Endothelial cell (in vitro differentiated cells): ENCODE results near the gene MLPH. TPM values are rescaled to one million over a fixed set of nuclear protein-coding genes. Genes with fewer than 3 reads are reported as not detected.

Experiments used
- DNase-seq: peaks from one replicate; pipeline ENCODE4 v3.0.0; 2021; ENCODE audit warnings: low spot score
- H3K27ac Mint-ChIP-seq: one replicate; pipeline ENCODE4 v1.8.0; 2021; ENCODE audit warnings: mixed read lengths, inconsistent platforms; ENCODE audit not compliant: unreplicated experiment
- H3K27me3 Mint-ChIP-seq: one replicate; pipeline ENCODE4 v1.8.0; 2021; ENCODE audit warnings: mild to moderate bottlenecking, moderate library complexity, mixed read lengths, inconsistent platforms; ENCODE audit not compliant: unreplicated experiment
- H3K36me3 Mint-ChIP-seq: one replicate; pipeline ENCODE4 v1.8.0; 2021; ENCODE audit warnings: mild to moderate bottlenecking, low read depth, mixed read lengths, inconsistent platforms; ENCODE audit not compliant: unreplicated experiment
- H3K4me1 Mint-ChIP-seq: one replicate; pipeline ENCODE4 v1.8.0; 2021; ENCODE audit warnings: mild to moderate bottlenecking, mixed read lengths, inconsistent platforms; ENCODE audit not compliant: unreplicated experiment
- H3K4me3 Mint-ChIP-seq: one replicate; pipeline ENCODE4 v1.8.0; 2021; ENCODE audit warnings: mild to moderate bottlenecking, mixed read lengths, inconsistent platforms; ENCODE audit not compliant: unreplicated experiment
- H3K9me3 Mint-ChIP-seq: one replicate; pipeline ENCODE4 v1.8.0; 2021; ENCODE audit warnings: mixed read lengths, inconsistent platforms; ENCODE audit not compliant: unreplicated experiment
- total RNA-seq: library from RNA; stranded (reverse); fragmentation: NEBNext Ultra II Directional; extraction: Animal tissue kit (Norgen Biotek cat#: 25700); gene quantifications from one replicate; pipeline ENCODE4 v1.2.1, GENCODE V29; 2021; ENCODE audit not compliant: unreplicated experiment
- TF ChIP-seq, protein P1 (sequence below): fragments of 200-600 bp; sonication (generic); IDR thresholded peaks from one replicate; pipeline ENCODE4 v1.5.0; 2021; ENCODE audit warnings: antibody characterized with exemption; ENCODE audit not compliant: unreplicated experiment

The MLPH gene
- total RNA-seq, 1 donor from 2014 or later, result 0.36 TPM

DNA sequence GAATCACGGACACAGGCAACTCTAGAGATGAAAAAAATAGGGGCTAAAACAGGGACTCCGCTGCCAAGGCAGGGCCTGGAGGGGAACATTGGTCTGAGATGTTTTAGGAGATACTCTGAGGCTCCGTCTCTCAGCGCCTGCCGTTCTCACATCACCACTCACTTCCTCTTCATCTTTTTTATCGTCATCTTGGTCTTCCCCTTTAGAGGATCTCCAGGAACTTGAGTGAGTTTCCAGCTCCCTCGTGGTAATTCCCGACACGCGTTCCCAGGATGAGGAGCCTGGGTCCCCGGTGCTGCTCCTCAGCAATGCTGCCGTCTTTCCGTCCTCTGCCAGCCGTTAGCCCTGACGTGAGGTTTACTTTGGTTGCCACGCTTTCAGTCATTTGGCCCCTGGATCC lies 16.1 kb downstream of the MLPH start:
- Mint-ChIP-seq H3K27ac (no peak overlapping the region), H3K27me3 (peaks cover 2% of the 10 kb centered on the region), H3K36me3 (no peaks in the 10 kb centered on the region), H3K4me1 (peaks cover 23% of the 10 kb centered on the region), H3K4me3 (no peak overlapping the region), H3K9me3 (no peaks in the 10 kb centered on the region)
- TF ChIP-seq, protein P1, sequence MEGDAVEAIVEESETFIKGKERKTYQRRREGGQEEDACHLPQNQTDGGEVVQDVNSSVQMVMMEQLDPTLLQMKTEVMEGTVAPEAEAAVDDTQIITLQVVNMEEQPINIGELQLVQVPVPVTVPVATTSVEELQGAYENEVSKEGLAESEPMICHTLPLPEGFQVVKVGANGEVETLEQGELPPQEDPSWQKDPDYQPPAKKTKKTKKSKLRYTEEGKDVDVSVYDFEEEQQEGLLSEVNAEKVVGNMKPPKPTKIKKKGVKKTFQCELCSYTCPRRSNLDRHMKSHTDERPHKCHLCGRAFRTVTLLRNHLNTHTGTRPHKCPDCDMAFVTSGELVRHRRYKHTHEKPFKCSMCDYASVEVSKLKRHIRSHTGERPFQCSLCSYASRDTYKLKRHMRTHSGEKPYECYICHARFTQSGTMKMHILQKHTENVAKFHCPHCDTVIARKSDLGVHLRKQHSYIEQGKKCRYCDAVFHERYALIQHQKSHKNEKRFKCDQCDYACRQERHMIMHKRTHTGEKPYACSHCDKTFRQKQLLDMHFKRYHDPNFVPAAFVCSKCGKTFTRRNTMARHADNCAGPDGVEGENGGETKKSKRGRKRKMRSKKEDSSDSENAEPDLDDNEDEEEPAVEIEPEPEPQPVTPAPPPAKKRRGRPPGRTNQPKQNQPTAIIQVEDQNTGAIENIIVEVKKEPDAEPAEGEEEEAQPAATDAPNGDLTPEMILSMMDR, result no peak
- DNase-seq, result no peak

DNA sequence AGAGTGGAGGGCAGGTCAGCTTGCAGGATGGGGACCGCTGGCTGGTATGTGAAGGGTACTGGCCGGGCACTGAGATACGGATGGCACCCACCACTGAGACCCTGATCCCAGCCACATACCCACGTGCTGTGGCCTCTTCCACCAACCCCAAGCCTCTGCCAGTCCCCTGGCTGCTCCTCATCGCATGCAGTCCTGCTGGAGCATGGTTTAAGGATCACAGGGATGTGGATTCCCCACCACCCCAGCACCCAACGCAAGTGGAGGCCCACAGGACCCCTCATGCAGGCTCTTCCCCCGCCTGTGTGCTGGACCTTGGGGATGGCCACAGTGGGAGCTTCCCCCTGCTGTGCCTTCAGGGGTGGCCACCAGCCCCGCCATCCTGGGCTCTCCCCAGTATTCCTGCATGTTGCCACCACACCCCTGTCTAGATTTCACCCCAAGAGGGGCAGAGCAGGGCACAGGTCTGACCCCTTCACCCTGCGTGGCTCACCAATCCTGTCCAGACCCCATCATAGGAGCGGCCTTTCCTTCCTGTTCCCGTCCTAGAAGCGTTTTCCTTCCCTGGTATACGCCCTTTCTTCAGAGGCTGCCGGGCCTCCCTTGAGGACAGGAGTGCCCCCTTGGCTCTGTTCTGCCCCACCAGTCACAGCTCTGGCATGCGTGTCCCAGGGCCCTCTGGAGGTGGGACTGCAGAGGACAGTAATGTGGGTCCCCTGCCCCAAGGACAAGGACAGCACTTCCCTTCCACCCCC lies 18.3 kb downstream of the MLPH start:
- H3K4me1 Mint-ChIP-seq, result peaks cover 23% of the 10 kb centered on the region
- H3K36me3 Mint-ChIP-seq, result no peaks in the 10 kb centered on the region
- no peaks in the 10 kb centered on the region for H3K9me3 Mint-ChIP-seq
- no peaks in the 10 kb centered on the region for H3K27me3 Mint-ChIP-seq
- TF ChIP-seq, protein P1, result no peak
- no peak overlapping the region for H3K27ac Mint-ChIP-seq
- DNase-seq, result no peak
- no peak overlapping the region for H3K4me3 Mint-ChIP-seq

DNA sequence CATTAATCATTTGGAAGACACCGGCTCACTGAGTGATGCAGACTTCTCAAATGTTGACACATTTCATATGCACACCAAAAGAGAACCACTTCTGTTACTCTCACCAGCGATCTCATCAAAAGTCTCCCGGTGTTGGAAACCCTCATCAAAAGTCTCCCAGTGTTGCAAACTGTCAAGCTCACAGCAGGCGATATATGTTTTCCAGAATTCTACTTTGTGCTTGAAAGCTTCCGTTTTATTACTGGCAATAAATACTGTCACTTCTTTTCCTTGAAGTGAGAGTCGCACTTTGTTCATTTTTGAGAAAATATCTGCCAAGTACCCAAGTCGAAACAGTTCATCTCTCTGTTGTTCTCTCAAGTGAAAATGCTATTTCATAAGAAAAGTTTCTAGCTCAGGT lies 20.5 kb downstream of the MLPH start:
- peaks cover 3% of the 10 kb centered on the region for H3K27me3 Mint-ChIP-seq
- H3K4me3 Mint-ChIP-seq, result no peak overlapping the region
- peaks cover 5% of the 10 kb centered on the region for H3K4me1 Mint-ChIP-seq
- H3K9me3 Mint-ChIP-seq, result no peaks in the 10 kb centered on the region
- H3K36me3 Mint-ChIP-seq, result no peaks in the 10 kb centered on the region
- TF ChIP-seq, protein P1, result no peak
- H3K27ac Mint-ChIP-seq, result no peak overlapping the region
- DNase-seq, result no peak

DNA sequence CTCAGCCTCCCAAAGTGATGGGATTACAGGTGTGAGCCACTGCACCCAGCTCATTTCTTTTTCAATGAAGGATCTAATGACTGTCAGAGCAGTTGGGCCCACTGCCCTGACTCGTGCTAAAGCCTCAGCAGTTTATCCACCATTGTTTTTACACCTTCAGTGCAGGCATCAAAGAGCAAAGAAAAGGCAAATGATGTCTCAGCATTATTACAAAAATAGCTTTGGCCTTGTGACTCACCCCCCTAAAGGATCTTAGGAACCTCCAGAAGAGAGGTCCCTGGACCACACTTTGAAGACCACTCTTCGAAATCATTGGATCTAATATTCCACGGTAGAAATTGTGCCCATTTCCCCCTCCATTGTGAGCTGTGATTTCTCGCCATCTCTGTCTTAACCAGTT lies 21.3 kb downstream of the MLPH start:
- TF ChIP-seq, protein P1, result no peak
- DNase-seq, result no peak
- Mint-ChIP-seq H3K27me3 (peaks cover 4% of the 10 kb centered on the region), H3K36me3 (no peaks in the 10 kb centered on the region), H3K4me1 (peaks cover 3% of the 10 kb centered on the region), H3K9me3 (no peaks in the 10 kb centered on the region), H3K27ac (no peak overlapping the region), H3K4me3 (no peak overlapping the region)

DNA sequence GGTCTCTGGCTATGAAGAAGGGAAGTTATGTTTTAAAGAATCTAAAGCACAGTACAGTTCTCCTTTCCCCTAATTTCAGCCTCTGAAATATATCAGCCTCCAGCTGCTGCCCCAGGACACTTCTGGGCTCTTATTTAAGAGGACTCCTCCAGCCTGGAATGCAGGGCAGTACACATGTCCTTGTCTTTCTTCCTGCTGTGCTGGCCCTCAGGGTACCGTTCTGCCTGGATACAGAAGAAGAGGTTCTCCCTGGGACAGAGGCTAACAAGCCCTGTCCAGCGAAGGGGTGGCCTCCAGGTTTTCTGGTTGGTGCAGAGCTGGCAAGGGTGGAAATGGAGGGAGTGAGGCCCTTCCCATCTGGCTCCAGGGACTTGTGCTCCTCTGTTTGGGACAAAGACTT lies 22.1 kb downstream of the MLPH start:
- no peak for DNase-seq
- TF ChIP-seq, protein P1, result no peak
- Mint-ChIP-seq H3K27ac (no peak overlapping the region), H3K36me3 (no peaks in the 10 kb centered on the region), H3K4me1 (no peaks in the 10 kb centered on the region), H3K9me3 (no peaks in the 10 kb centered on the region), H3K4me3 (no peak overlapping the region), H3K27me3 (peaks cover 4% of the 10 kb centered on the region)
